Astrocyte (in vitro differentiated cells and primary cell): Measurements from ENCODE around the gene PLEKHA6. TPM values are rescaled to one million over a fixed set of nuclear protein-coding genes. Genes with fewer than 3 reads are reported as not detected.

ENCODE experiments used
- DNase-seq: peaks from one replicate; pipeline ENCODE4 v3.0.0-alpha.2; 2010; ENCODE audit warnings: low read depth
- FAIRE-seq: peaks from 2 replicates; lab custom pipeline; 2011; peaks lifted over from hg19 to GRCh38; lab: Jason Lieb, UNC
- H2AFZ ChIP-seq: 2 replicates; pipeline ENCODE4 v1.6.0; 2012; ENCODE audit warnings: low read depth, low read length, inconsistent platforms
- H3K27ac ChIP-seq: 2 replicates; pipeline ENCODE4 v1.5.1; 2011; ENCODE audit warnings: low read depth, low read length, inconsistent platforms
- H3K27me3 ChIP-seq: 2 replicates; pipeline ENCODE4 v1.6.0; 2011; ENCODE audit warnings: low read length, inconsistent platforms; ENCODE audit not compliant: insufficient read depth
- H3K36me3 ChIP-seq: 2 replicates; pipeline ENCODE4 v1.5.1; 2011; ENCODE audit warnings: low read length, inconsistent platforms; ENCODE audit not compliant: insufficient read depth
- H3K4me1 ChIP-seq: 2 replicates; pipeline ENCODE4 v1.5.1; 2011; ENCODE audit warnings: low read length, inconsistent platforms; ENCODE audit not compliant: insufficient read depth
- H3K4me2 ChIP-seq: 2 replicates; pipeline ENCODE4 v1.6.0; 2012; ENCODE audit warnings: low read length, inconsistent platforms
- H3K4me3 ChIP-seq: 2 replicates; pipeline ENCODE4 v1.5.1; 2011; ENCODE audit warnings: low read depth, mild to moderate bottlenecking, low read length, inconsistent platforms; ENCODE audit not compliant: insufficient read depth
- H3K79me2 ChIP-seq: 2 replicates; pipeline ENCODE4 v1.6.0; 2012; ENCODE audit warnings: mild to moderate bottlenecking, low read length, inconsistent platforms; ENCODE audit not compliant: insufficient read depth
- H3K9ac ChIP-seq: 2 replicates; pipeline ENCODE4 v1.6.0; 2012; ENCODE audit warnings: mild to moderate bottlenecking, low read length, inconsistent platforms
- H3K9me3 ChIP-seq: 2 replicates; pipeline ENCODE4 v1.5.1; 2012; ENCODE audit warnings: low read depth, mild to moderate bottlenecking, low read length, inconsistent platforms; ENCODE audit not compliant: insufficient read depth
- H4K20me1 ChIP-seq: 2 replicates; pipeline ENCODE4 v1.6.0; 2012; ENCODE audit warnings: low read length, inconsistent platforms; ENCODE audit not compliant: insufficient read depth
- H3K27ac Mint-ChIP-seq: one replicate; pipeline ENCODE4 v1.8.0; 2021; ENCODE audit warnings: mild to moderate bottlenecking, mixed read lengths; ENCODE audit not compliant: unreplicated experiment
- H3K27me3 Mint-ChIP-seq: one replicate; pipeline ENCODE4 v1.8.0; 2021; ENCODE audit warnings: low read depth, mixed read lengths; ENCODE audit not compliant: unreplicated experiment
- H3K36me3 Mint-ChIP-seq: one replicate; pipeline ENCODE4 v1.8.0; 2021; ENCODE audit warnings: low read depth, mixed read lengths; ENCODE audit not compliant: unreplicated experiment
- H3K4me1 Mint-ChIP-seq: one replicate; pipeline ENCODE4 v1.8.0; 2021; ENCODE audit warnings: low read depth, mixed read lengths; ENCODE audit not compliant: unreplicated experiment
- H3K4me3 Mint-ChIP-seq: one replicate; pipeline ENCODE4 v1.8.0; 2021; ENCODE audit warnings: mild to moderate bottlenecking, moderate library complexity, mixed read lengths; ENCODE audit not compliant: unreplicated experiment
- H3K9me3 Mint-ChIP-seq: one replicate; pipeline ENCODE4 v1.8.0; 2021; ENCODE audit warnings: mild to moderate bottlenecking, mixed read lengths; ENCODE audit not compliant: unreplicated experiment
- EZH2 ChIP-seq: IDR thresholded peaks from 2 replicates; pipeline ENCODE4 v1.6.1; 2012; ENCODE audit warnings: mild to moderate bottlenecking, low read length, inconsistent platforms; ENCODE audit not compliant: insufficient read depth
- total RNA-seq: library from RNA; stranded (reverse); gene quantifications from 2 replicates; pipeline ENCODE4 v1.2.1, GENCODE V29; 2021
- TF ChIP-seq, protein P1 (sequence below): IDR thresholded peaks from 2 replicates; pipeline ENCODE4 v1.5.1; 2011; ENCODE audit warnings: low read depth, mild to moderate bottlenecking, inconsistent platforms, low read length, moderate library complexity; ENCODE audit not compliant: insufficient read depth

The PLEKHA6 gene
- total RNA-seq, 1 donor from 2014 or later, result 1.5 TPM

DNA sequence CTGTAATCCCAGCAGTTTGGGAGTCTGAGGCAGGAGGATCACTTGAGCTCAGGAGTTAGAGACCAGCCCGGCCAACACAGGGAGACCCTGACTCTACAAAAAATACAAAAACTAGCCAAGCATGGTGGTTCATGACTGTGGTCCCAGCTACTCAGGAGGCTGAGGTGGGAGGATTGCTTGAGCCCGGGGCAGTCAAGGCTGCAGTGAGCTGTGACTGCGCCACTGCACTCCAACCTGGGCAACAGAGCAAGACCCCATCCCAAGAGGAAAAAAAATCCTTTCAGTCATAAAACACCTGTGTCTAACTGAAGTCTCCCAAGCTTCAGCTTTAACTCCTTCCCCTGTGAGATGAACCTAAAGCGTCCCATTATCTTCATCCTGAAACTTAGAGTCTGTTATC, 112.9 kb downstream of the PLEKHA6 start:
- TF ChIP-seq EZH2, result no peak
- TF ChIP-seq, protein P1, sequence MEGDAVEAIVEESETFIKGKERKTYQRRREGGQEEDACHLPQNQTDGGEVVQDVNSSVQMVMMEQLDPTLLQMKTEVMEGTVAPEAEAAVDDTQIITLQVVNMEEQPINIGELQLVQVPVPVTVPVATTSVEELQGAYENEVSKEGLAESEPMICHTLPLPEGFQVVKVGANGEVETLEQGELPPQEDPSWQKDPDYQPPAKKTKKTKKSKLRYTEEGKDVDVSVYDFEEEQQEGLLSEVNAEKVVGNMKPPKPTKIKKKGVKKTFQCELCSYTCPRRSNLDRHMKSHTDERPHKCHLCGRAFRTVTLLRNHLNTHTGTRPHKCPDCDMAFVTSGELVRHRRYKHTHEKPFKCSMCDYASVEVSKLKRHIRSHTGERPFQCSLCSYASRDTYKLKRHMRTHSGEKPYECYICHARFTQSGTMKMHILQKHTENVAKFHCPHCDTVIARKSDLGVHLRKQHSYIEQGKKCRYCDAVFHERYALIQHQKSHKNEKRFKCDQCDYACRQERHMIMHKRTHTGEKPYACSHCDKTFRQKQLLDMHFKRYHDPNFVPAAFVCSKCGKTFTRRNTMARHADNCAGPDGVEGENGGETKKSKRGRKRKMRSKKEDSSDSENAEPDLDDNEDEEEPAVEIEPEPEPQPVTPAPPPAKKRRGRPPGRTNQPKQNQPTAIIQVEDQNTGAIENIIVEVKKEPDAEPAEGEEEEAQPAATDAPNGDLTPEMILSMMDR, result no peak
- Histone ChIP-seq H2AFZ (no peak overlapping the region), H3K4me2 (no peak overlapping the region), H3K9me3 (no peaks in the 10 kb centered on the region), H3K9ac (no peak overlapping the region), H3K27me3 (peaks cover 7% of the 10 kb centered on the region), H3K79me2 (no peaks in the 10 kb centered on the region), H3K27ac (no peak overlapping the region), H3K4me3 (no peak overlapping the region), H3K4me1 (no peaks in the 10 kb centered on the region), H4K20me1 (no peaks in the 10 kb centered on the region), H3K36me3 (no peaks in the 10 kb centered on the region)
- Mint-ChIP-seq H3K27ac (no peak overlapping the region), H3K27me3 (peaks cover 56% of the 10 kb centered on the region), H3K4me3 (no peak overlapping the region), H3K36me3 (no peaks in the 10 kb centered on the region), H3K9me3 (peaks cover 2% of the 10 kb centered on the region), H3K4me1 (peaks cover 2% of the 10 kb centered on the region)
- DNase-seq, result no peak
- no peak for FAIRE-seq

DNA sequence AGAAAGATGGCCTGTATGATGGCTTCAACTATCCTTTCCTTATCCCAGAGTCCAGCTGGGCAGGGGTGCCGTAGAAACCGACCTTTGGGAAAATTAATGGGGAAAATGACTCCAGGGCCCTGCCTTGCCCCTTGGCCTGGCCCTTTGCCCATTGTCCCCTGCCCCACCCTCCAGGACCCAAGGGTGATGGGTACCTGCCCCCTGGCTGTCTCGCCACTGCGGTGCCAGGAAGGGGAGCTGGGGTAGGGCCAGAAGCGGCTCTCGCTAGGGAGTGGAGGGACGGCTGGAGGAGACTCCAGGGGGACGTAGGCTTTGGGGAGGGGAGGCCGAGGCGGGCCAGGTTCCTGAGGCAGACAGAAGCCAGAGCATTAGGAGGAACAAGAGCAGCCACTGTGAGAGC, 116.8 kb downstream of the PLEKHA6 start:
- H3K4me2 ChIP-seq, result no peak overlapping the region
- H3K4me3 Mint-ChIP-seq, result no peak overlapping the region
- peaks cover 33% of the 10 kb centered on the region for H3K27me3 Mint-ChIP-seq
- no peak overlapping the region for H3K27ac ChIP-seq
- H3K9me3 Mint-ChIP-seq, result peaks cover 2% of the 10 kb centered on the region
- no peak overlapping the region for H3K27ac Mint-ChIP-seq
- H3K9me3 ChIP-seq, result no peaks in the 10 kb centered on the region
- FAIRE-seq, result no peak
- no peaks in the 10 kb centered on the region for H3K79me2 ChIP-seq
- no peaks in the 10 kb centered on the region for H3K4me1 ChIP-seq
- no peak for DNase-seq
- no peaks in the 10 kb centered on the region for H3K4me1 Mint-ChIP-seq
- no peaks in the 10 kb centered on the region for H4K20me1 ChIP-seq
- no peak overlapping the region for H3K9ac ChIP-seq
- H2AFZ ChIP-seq, result no peak overlapping the region
- TF ChIP-seq, protein P1, result no peak
- TF ChIP-seq EZH2, result no peak
- no peak overlapping the region for H3K4me3 ChIP-seq
- peaks cover 3% of the 10 kb centered on the region for H3K36me3 Mint-ChIP-seq
- H3K36me3 ChIP-seq, result no peaks in the 10 kb centered on the region
- peaks cover 3% of the 10 kb centered on the region for H3K27me3 ChIP-seq

DNA sequence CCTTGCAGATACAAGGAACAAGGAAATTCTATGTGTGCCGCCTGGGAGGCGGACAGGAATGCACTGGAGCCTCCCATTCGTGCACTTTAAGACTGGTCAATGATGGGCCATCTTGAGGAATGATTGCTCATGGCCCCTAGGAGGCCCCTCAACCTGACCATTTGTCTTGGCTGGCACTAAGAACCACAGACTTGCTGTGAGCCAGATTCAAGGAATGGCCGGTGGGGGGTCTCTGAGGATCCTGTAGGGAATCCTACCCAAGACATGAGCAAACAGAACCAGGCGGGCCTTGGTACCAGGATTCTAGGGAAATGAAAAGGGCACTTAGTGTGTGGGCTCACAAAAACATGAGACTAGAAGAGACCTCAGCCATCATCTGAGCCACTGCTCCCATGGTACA, 117.8 kb downstream of the PLEKHA6 start:
- H3K27me3 Mint-ChIP-seq, result peaks cover 25% of the 10 kb centered on the region
- H2AFZ ChIP-seq, result no peak overlapping the region
- H3K4me1 Mint-ChIP-seq, result no peaks in the 10 kb centered on the region
- DNase-seq (no peak), FAIRE-seq (no peak)
- H3K4me2 ChIP-seq, result no peak overlapping the region
- peaks cover 6% of the 10 kb centered on the region for H3K9me3 Mint-ChIP-seq
- no peak overlapping the region for H3K9ac ChIP-seq
- H3K27ac ChIP-seq, result no peak overlapping the region
- no peaks in the 10 kb centered on the region for H3K36me3 ChIP-seq
- H3K36me3 Mint-ChIP-seq, result peaks cover 3% of the 10 kb centered on the region
- no peaks in the 10 kb centered on the region for H3K4me1 ChIP-seq
- H3K4me3 ChIP-seq, result no peak overlapping the region
- H3K27ac Mint-ChIP-seq, result no peak overlapping the region
- no peak overlapping the region for H3K4me3 Mint-ChIP-seq
- H3K9me3 ChIP-seq, result no peaks in the 10 kb centered on the region
- TF ChIP-seq, protein P1, result no peak
- TF ChIP-seq EZH2, result no peak
- no peaks in the 10 kb centered on the region for H3K79me2 ChIP-seq
- H3K27me3 ChIP-seq, result peaks cover 3% of the 10 kb centered on the region
- H4K20me1 ChIP-seq, result no peaks in the 10 kb centered on the region
